Uterus (tissue), 4 donors: Measurements from ENCODE around the gene GPSM1. TPM values are rescaled to one million over a fixed set of nuclear protein-coding genes. Genes with fewer than 3 reads are reported as not detected.

Source experiments
- DNase-seq, 2 donors: peaks; one replicate each; pipeline ENCODE4 v3.0.0-alpha.2; 2019 to 2020
- H3K27ac ChIP-seq, 2 donors: fragments of 200-600 bp; sonication (generic); 1 replicate in 1 of 2; 2 replicates in 1 of 2; pipeline ENCODE4 v1.5.1; 2016 to 2018
- H3K27me3 ChIP-seq, 2 donors: fragments of 200-600 bp; sonication (generic); one replicate each; pipeline ENCODE4 v1.5.1; 2018 to 2019; ENCODE audit warnings: control low read depth in 1 of 2
- H3K36me3 ChIP-seq, 2 donors: fragments of 200-600 bp; sonication (generic); one replicate each; pipeline ENCODE4 v1.5.1; 2019; ENCODE audit warnings: control low read depth in 1 of 2
- H3K4me1 ChIP-seq, 2 donors: fragments of 200-600 bp; sonication (generic); one replicate each; pipeline ENCODE4 v1.5.1; 2018 to 2019; ENCODE audit warnings: control low read depth in 1 of 2
- H3K4me3 ChIP-seq, 2 donors: fragments of 200-600 bp; sonication (generic); 1 replicate in 1 of 2; 2 replicates in 1 of 2; pipeline ENCODE4 v1.5.1; 2018 to 2019; ENCODE audit warnings: mild to moderate bottlenecking in 1 of 2
- H3K9me3 ChIP-seq, 2 donors: fragments of 200-600 bp; sonication (generic); one replicate each; pipeline ENCODE4 v1.5.1; 2019; ENCODE audit warnings: control low read depth in 1 of 2
- POLR2A ChIP-seq, 2 donors: fragments of 450-650 bp; IDR thresholded peaks; one replicate each; pipeline ENCODE4 v1.6.1; 2016; ENCODE audit warnings: antibody characterized with exemption in 2 of 2, mild to moderate bottlenecking in 1 of 2, moderate library complexity in 1 of 2
- intact Hi-C: fragments of 100-400 bp; cut with DNase I; formaldehyde crosslinking; loops from one replicate; pipeline ENCODE4 v1.15.1; 2023; ENCODE audit warnings: low total_unique reads
- total RNA-seq, 4 donors: library from RNA; depleted of rRNA in 3 of 4; stranded (reverse); fragments of >200 nt in 3 of 4; gene quantifications; one replicate each; pipeline versions ENCODE4 v1.1.0 to v1.2.4, GENCODE V29; 2014 to 2023
- TF ChIP-seq, protein P1 (sequence below), 4 experiments: fragments of 200-600 bp in 2 of 4; fragments of 450-650 bp in 2 of 4; sonication (generic) in 2 of 4; IDR thresholded peaks; one replicate each; pipeline ENCODE4 v1.5.1; 2016 to 2019; ENCODE audit warnings: antibody characterized with exemption in 4 of 4, mild to moderate bottlenecking in 2 of 4, moderate library complexity in 1 of 4
- donor health status: DM: yes; HTN: yes; CAD: no.

Gene GPSM1
- total RNA-seq, 4 donors from 2014 or later: 4.4 to 43.6 (median 24.1) TPM

DNA sequence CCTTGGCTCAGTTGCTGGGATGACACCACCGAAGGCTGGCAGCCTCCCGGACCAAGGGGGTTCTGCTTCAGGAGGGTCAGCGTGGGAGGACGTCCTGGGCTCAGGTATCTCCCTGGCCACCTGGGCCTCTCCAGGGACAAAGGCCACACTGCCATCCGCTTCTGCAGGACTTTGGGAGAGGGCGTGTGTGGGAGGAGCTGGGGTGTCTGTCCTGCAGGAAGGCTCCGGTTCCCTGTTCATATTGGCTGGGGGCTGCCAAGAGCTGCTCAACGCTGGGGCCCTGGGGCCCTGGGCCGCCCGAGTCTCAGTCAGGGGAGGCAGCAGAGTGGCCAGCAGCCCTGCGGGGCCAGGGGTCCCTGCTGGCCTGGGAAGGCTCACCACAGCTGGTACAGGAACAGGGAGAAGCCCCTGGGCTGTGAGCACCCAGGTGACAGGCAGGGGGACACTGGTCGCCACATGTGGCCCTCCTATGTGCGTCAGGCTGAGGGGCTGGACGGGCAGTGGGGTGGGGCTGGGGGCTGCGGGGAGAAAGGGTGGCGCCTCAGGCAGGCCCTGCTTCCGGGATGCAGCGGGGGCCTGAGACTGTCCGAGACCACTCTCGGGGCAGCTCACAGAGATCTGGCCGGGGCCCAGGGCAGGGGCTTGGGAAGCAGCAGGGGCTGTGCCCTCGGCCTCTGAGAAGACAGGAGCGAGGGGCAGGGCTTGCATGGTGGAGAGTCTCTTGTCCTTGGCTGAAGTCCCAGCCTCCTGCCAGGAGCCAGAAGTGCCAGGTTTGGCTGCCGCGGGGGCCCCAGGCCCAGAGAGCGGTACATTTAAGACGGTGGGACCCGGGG lies 51.0 kb downstream of the GPSM1 start:
- no peak overlapping the region for H3K27ac ChIP-seq
- H3K36me3 ChIP-seq: no peaks in the 10 kb centered on the region
- no peaks in the 10 kb centered on the region for H3K9me3 ChIP-seq
- intact Hi-C loops: no loop called here
- no peak for DNase-seq
- TF ChIP-seq, protein P1, sequence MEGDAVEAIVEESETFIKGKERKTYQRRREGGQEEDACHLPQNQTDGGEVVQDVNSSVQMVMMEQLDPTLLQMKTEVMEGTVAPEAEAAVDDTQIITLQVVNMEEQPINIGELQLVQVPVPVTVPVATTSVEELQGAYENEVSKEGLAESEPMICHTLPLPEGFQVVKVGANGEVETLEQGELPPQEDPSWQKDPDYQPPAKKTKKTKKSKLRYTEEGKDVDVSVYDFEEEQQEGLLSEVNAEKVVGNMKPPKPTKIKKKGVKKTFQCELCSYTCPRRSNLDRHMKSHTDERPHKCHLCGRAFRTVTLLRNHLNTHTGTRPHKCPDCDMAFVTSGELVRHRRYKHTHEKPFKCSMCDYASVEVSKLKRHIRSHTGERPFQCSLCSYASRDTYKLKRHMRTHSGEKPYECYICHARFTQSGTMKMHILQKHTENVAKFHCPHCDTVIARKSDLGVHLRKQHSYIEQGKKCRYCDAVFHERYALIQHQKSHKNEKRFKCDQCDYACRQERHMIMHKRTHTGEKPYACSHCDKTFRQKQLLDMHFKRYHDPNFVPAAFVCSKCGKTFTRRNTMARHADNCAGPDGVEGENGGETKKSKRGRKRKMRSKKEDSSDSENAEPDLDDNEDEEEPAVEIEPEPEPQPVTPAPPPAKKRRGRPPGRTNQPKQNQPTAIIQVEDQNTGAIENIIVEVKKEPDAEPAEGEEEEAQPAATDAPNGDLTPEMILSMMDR (IDR thresholded peaks at IDR 0.05): no peak
- no peak for TF ChIP-seq POLR2A (IDR thresholded peaks at IDR 0.05)
- H3K4me3 ChIP-seq: no peak overlapping the region
- H3K4me1 ChIP-seq: no peaks in the 10 kb centered on the region
- no peaks in the 10 kb centered on the region for H3K27me3 ChIP-seq

- no peak for DNase-seq
- no peak overlapping the region for H3K27ac ChIP-seq
- no peak overlapping the region for H3K4me3 ChIP-seq
- H3K4me1 ChIP-seq: no peaks in the 10 kb centered on the region
- H3K27me3 ChIP-seq: no peaks in the 10 kb centered on the region
- H3K9me3 ChIP-seq: no peaks in the 10 kb centered on the region
- TF ChIP-seq POLR2A (IDR thresholded peaks at IDR 0.05): no peak
- TF ChIP-seq, protein P1 (IDR thresholded peaks at IDR 0.05): no peak
- H3K36me3 ChIP-seq: no peaks in the 10 kb centered on the region
- intact Hi-C loops: no loop called here
These were observed 51.6 kb downstream of the GPSM1 start for GRCh38 chr9:136379003-136379287.

GRCh38 chr9:136379401-136379800 lies 52.1 kb downstream of the GPSM1 start:
- Histone ChIP-seq H3K9me3 (no peaks in the 10 kb centered on the region), H3K4me1 (no peaks in the 10 kb centered on the region), H3K27ac (no peak overlapping the region), H3K36me3 (no peaks in the 10 kb centered on the region), H3K4me3 (no peak overlapping the region), H3K27me3 (no peaks in the 10 kb centered on the region)
- DNase-seq: no peak
- TF ChIP-seq POLR2A (IDR thresholded peaks at IDR 0.05): no peak
- TF ChIP-seq, protein P1 (IDR thresholded peaks at IDR 0.05): no peak
- intact Hi-C loops: no loop called here

- no peaks in the 10 kb centered on the region for H3K4me1 ChIP-seq
- H3K27ac ChIP-seq: no peak overlapping the region
- H3K36me3 ChIP-seq: no peaks in the 10 kb centered on the region
- no peaks in the 10 kb centered on the region for H3K9me3 ChIP-seq
- no peak overlapping the region for H3K4me3 ChIP-seq
- TF ChIP-seq, protein P1 (IDR thresholded peaks at IDR 0.05): no peak
- TF ChIP-seq POLR2A (IDR thresholded peaks at IDR 0.05): no peak
- no peaks in the 10 kb centered on the region for H3K27me3 ChIP-seq
- no peak for DNase-seq
- intact Hi-C loops: no loop called here
These were observed 52.6 kb downstream of the GPSM1 start for GRCh38 chr9:136379891-136380290.

GRCh38 chr9:136380381-136380780 lies 53.0 kb downstream of the GPSM1 start:
- intact Hi-C loops: no loop called here

More at GRCh38 chr9:136380381-136380780, 53.0 kb downstream of the GPSM1 start:
- Histone ChIP-seq H3K27me3 (no peaks in the 10 kb centered on the region), H3K4me1 (no peaks in the 10 kb centered on the region), H3K9me3 (no peaks in the 10 kb centered on the region), H3K4me3 (no peak overlapping the region), H3K36me3 (no peaks in the 10 kb centered on the region), H3K27ac (no peak overlapping the region)
- no peak for DNase-seq
- TF ChIP-seq, protein P1 (IDR thresholded peaks at IDR 0.05): no peak
- no peak for TF ChIP-seq POLR2A (IDR thresholded peaks at IDR 0.05)
